GM19193 (cell line): Measurements from ENCODE around the gene TARBP2.

ENCODE experiments used
- POLR2A ChIP-seq: IDR thresholded peaks from 4 replicates; pipeline ENCODE4 v1.6.1; 2011; ENCODE audit not compliant: insufficient read depth, insufficient read length; ENCODE audit errors: extremely low read depth

TARBP2 gene, protein sequence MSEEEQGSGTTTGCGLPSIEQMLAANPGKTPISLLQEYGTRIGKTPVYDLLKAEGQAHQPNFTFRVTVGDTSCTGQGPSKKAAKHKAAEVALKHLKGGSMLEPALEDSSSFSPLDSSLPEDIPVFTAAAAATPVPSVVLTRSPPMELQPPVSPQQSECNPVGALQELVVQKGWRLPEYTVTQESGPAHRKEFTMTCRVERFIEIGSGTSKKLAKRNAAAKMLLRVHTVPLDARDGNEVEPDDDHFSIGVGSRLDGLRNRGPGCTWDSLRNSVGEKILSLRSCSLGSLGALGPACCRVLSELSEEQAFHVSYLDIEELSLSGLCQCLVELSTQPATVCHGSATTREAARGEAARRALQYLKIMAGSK

DNA sequence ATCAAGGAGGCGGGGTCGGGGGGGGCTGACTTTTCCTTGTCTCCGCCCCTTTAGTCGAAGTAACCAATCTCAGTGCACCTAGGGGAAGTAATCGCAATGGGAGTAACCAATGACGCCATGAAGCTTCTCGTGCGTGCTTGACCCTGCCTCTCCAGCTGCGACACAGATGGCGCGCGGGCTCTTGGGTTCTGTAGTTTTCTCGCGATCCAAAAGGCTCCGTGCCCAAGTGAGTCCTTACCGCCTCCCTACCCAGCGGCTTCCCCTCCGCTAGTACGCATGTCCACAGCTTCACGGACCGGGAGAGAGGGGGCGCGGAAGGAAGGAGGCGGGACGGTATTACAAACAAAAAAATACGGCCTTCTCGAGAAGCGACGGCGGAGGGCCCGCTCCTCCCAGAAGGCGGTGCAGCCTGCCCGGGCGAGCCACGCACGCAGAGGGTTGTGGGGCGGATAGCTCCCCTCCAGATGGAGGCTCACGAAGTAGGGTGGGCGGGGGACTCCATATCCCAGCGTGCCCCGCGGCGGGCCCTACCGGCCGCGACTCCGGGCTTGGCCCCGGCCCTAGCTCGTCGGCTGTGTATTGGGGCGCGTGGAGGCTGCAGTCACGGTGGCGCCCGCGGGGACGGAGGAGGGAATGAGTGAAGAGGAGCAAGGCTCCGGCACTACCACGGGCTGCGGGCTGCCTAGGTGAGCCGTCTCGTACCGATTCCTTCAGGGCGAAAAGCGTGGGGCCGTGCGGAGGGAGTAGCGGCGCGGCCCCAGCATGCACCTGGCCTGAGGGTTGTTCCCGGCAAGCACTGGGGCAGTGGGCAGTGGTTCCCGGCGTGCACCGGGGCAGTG is at the start of gene TARBP2:
TARBP2 (plus strand) TSS at position 508 of the 839 bp plus-strand sequence; CDS start at position 634, 126 bp downstream.
- peak; percentile 87 for TF ChIP-seq POLR2A

DNA sequence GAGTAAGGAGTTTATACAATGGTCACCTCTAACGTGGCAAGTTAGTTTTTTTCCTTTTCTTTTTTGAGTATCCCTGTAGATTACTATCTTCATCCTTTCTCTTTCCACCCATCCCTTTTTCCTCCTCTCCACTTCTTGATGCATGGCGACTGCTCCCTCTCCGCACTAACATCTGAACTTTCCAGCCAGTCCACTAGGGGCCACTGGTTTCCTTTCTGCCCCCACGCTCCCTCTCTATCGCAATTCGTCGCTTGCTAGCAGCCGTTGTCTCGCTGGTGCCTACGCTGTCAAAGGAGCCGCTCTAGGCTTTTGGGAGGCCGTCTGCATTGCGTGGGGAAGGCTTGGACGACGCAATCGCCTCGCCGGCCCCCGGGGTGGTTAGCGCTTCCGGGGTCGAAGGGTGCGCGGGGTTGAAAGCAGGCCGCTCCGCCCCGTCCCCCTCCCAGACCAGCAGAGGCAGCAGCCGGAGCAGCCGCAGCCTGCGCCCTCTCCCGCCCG is 49.4 kb upstream of the TARBP2 start, which contains the start of gene PCBP2:
PCBP2 (plus strand) TSS at position 442 of the 498 bp plus-strand sequence. CDS start 2,699 bp downstream, outside the sequence.
- peak; percentile 89 for TF ChIP-seq POLR2A

DNA sequence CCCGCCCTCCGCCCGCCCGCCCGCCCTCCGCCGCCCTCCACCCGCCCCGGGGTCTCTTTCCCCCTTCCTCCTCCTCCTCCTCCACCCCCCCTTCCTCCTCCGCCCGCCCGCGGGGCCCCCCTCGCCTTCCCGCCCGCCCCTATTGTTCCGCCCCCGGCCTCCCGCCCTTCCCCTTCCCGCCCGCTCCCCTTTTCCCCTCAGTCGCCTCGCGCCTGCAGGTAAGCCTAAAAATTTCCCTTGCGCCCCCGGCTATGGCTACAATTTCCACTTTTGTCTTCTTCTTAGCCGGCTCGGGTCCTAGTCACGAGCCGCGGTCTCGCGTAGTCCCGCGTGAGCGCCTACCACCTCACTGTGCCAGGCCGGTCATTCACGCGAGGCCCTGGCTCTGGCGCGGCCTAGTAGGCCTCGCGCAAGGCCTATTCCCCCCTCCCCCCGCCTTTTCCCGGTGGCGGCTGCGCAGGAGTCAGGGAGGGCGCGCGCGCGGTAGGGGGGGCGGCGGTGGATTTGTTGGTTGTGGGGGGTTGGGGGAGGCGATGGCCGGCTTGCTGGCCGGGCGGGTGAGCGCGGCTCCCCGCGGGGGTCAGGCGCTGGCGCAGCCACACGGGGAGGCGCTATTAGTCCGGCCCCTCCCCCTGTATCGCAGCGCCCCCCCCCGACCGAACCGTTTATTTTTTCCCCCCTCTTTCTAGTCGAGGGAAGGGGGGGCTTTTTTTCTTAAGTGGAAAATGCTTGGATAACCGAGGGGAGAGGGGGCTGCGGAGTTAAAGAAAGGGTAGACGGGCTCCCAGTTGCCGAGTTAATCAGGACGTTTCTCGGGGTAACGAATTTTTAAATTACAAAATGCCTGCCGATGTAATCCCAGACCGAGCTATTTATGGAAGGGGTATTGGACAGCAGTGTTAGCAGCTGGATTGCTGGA is 48.7 kb upstream of the TARBP2 start:
- no peak for TF ChIP-seq POLR2A

DNA sequence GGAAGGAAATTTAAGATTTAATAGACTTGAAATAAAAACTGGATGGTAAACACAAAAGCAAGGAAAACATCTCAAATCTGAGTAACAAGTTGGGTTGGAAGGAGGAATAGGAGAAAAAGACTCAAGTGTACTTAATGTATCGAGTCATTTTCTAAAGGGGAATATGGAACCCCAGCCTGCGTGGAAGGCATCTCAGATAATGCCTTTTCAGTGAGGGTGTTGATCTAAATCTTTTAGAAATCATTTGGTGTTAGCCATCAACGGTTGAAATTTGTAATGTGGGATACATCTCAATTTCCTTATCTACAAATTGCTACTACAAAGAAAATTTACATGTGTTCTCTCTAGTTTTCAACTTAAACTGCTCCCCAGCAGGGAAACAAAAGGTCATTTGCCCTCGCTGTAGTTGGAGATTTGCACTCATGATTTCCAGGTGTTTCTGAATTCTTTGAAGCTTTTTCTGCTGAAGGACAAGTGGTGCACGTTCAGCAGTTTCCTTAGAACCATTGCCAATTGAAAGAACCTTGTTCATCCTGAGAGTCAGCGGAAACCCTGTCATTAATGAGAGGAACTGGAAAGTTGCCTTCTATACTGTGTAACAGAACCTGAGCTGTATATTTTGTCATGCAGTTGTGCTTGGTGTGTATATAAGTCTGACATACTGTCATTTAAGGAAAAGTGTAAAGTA is 47.0 kb upstream of the TARBP2 start:
- TF ChIP-seq POLR2A = no peak

DNA sequence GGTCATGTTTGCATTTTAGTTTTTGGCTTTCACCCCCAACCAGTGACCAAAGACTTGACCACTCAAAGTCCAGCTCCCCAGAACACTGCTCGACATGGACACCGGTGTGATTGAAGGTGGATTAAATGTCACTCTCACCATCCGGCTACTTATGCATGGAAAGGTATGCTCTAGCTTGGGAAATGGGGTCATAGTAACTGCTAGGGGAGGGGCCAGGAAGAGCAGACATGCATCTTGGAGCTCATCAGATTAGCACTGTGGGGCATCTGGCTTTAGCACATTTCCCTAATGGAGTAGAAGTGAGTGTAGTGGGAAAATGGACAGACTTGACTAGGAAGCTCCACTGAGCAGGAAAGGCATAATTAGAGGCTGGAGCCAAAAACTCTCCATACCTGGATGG is 46.4 kb upstream of the TARBP2 start:
- no peak for TF ChIP-seq POLR2A

DNA sequence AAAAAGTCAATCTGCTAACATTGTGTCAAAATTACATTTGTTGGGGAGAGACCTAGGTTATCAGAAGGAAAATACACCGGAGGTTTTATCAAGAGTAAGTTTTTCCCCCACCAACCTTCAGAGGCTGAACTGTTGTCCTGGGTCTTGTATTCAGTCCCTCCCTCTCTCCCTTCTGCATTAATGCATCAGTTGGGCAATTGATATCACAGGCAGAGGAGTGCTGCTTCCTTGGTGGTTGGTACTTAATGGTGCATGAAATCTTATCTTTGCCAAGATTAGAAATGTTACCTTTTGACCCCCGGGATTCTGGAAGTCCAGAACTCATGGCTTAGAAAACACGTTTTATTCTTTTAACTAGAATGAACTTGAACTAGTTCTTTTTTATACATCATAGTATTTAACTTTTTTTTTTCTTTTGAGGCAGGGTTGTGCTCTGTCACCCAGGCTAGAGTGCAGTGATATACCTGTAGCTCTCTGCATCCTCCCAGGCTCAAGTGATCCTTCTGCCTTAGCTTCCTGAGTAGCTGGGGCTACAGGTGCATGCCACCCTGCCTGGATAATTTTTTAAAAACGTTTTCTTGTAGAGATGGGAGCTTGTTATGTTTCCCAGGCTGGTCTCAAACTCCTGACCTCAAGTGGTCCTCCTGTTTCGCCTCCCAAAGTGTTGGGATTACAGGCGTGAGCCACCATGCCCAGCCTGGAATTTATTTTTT is 44.3 kb upstream of the TARBP2 start:
- TF ChIP-seq POLR2A = no peak

DNA sequence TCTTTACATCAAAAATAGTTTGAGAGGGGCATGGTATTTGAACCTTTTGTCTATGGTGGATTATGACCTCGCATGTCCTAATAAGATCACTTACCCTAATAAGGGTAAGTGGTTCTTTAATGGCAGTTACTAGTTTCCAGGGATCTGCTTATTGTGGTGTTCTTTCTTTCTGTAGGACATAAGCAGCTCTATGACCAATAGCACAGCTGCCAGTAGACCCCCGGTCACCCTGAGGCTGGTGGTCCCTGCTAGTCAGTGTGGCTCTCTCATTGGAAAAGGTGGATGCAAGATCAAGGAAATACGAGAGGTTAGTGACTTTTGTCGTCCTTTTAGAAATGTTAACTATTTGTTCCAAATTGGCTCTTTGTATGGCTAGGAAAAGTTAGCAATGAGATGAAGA is 42.0 kb upstream of the TARBP2 start:
- no peak for TF ChIP-seq POLR2A

DNA sequence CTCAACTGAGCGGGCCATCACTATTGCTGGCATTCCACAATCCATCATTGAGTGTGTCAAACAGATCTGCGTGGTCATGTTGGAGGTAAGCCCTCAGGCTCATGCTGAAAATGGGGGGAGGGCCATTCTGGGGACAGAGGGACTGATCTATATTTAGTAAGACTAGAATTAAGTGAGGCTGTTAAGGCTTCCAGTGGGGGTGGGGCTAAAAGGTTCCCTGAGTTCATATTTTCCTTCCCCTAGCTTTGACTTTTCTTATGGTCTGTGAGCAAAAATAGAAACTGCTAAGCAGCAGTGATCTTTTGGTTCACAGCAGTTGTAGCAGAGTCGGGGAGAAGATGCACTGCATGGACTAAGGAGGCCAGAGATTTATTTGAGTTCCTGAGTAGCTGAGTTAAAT is 40.0 kb upstream of the TARBP2 start:
- TF ChIP-seq POLR2A = peak; percentile 27

DNA sequence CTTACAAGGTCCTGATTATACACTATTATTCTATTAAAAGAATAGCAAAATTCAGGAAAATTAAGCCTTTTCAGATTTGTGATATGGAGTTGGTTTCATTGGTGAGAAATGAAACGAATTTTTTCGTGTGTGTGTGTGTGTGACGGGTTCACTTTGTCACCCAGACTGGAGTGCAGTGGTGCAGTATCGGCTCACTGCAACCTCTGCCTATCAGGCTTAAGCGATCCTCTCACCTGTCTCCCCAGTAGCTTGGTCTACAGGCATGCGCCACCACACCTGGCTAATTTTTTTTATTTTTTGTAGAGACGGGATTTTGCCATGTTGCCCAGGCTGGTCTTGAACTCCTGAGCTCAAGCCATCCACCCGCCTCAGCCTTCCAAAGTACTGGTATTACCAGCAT is 39.5 kb upstream of the TARBP2 start:
- no peak for TF ChIP-seq POLR2A

DNA sequence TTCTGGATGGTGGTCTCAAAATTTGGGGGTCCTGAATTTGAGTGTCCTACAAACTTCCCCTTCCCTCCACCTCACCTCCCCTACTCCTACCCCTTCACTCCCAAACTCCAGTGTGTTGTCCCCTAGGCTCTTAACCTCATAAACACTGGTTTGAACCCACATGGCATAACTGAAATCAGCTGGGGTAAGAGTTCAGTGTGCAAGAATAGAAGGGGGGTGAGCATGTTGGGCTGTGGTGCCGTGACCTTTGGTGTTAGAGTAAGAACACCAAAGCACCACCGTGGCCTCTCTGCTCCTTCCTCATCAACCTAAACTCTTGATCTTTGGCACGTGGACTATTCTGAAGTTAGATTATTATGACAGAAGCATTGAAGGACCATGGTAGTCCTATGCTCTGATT is 38.1 kb upstream of the TARBP2 start:
- TF ChIP-seq POLR2A = peak; percentile 22

DNA sequence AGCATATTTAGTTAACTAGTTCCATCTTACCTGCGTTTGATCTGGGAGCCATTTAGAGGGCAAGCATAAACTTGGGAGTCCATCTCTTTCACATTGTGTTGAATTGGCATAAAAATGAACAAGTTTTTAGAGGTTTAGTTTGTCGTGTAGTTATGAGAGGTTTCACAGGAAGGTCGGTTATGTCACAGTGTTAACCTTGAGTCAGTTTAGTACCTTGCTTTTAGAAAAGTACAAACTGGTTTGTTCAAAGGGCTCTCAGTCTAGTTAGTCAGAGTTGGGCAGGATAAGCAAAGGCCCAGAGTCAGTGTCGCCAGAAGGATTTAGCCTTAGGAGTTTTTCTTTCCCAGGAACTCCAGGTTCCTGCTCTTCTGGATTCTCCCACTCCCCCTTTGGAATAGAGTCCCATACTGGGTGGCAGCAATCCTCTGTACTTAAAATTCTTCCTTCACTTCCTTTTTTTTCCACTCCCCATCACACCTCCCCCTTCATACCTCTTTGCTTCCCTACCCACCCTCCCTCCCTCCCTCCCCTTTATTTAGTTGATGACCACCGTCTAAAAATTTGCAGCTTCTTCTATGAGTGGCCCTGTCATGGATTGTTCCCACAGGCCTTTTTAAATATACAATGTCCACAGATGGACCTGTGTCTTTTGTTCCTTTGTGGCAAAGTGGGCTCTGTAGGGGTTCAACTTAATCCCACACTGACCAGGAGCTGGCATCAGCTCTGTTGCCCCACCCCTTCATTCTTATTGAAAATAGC is 37.1 kb upstream of the TARBP2 start:
- TF ChIP-seq POLR2A = no peak

DNA sequence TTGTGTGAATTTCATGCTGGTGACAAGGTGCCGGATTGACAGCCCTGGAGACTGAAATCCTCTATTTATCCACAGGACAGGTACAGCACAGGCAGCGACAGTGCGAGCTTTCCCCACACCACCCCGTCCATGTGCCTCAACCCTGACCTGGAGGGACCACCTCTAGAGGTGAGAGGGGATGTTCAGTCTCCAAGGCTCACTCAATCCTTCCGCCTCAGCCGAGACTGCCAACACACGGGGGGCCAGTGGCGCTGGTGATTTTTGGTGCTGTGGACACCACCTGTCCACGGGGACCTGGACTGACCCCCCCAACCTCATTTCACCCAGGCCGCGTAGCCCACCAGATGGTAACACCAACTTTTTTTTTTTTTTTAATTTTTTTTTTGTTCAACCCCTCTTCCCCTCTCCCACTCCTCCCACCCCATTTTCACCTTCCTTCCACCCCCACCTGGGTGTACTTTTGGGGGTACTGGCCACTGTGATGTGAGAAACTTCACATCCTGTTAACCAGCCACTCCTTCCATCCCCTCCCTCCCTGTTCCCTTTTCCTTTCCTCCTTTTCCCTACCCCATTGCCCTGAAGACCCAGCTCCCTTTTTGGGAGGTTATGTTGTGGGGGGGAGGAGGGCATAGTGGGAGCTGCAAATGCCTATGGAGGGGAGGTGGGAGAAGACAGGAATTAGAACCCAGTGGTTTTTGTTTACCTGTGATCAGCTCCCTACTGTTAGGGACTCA is 36.2 kb upstream of the TARBP2 start:
- TF ChIP-seq POLR2A = peak; percentile 20
